HG03097 (cell line): ENCODE measurements around the gene TRIO.
"Not testable (repeated sequence)": the region's sequence is repeated elsewhere in the genome, so short reads cannot be mapped to it uniquely, and the experiment has no call there.

ENCODE experiments used
- ATAC-seq: cut with Tn5 transposase; IDR thresholded peaks from one replicate; pipeline ENCODE4 v1.9.1; 2021; ENCODE audit not compliant: unreplicated experiment, low FRiP score

Gene TRIO

GRCh38 chr5:14142827-14143545 is at the start of gene TRIO:
TSS of gene TRIO (plus strand) at chr5:14143342. CDS start at chr5:14143726, 384 bp downstream.
- ATAC-seq: peak; percentile 40

GRCh38 chr5:14097380-14097779 is 45.8 kb upstream of the TRIO start:
- ATAC-seq: not testable (repeated sequence)

GRCh38 chr5:14097998-14098471 is 45.1 kb upstream of the TRIO start:
- ATAC-seq: no peak

GRCh38 chr5:14100281-14100680 is 42.9 kb upstream of the TRIO start:
- ATAC-seq: no peak

GRCh38 chr5:14101922-14102321 is 41.2 kb upstream of the TRIO start:
- no peak for ATAC-seq

- no peak for ATAC-seq
These were observed 40.5 kb upstream of the TRIO start for GRCh38 chr5:14102666-14103065.

- ATAC-seq: no peak
These were observed 37.3 kb upstream of the TRIO start for GRCh38 chr5:14105718-14106410.

GRCh38 chr5:14107536-14107935 is 35.6 kb upstream of the TRIO start:
- no peak for ATAC-seq

GRCh38 chr5:14108170-14108996 is 34.8 kb upstream of the TRIO start:
- ATAC-seq: peak; percentile 72

GRCh38 chr5:14109041-14109747 is 33.9 kb upstream of the TRIO start:
- ATAC-seq: peak; percentile 78

- ATAC-seq: no peak
These were observed 33.4 kb upstream of the TRIO start for GRCh38 chr5:14109771-14110170.

GRCh38 chr5:14110196-14110595 is 32.9 kb upstream of the TRIO start:
- no peak for ATAC-seq

GRCh38 chr5:14110680-14111079 is 32.5 kb upstream of the TRIO start:
- ATAC-seq: no peak

GRCh38 chr5:14112998-14113652 is 30.0 kb upstream of the TRIO start:
- ATAC-seq: no peak

- no peak for ATAC-seq
These were observed 28.4 kb upstream of the TRIO start for GRCh38 chr5:14114615-14115251.

GRCh38 chr5:14115323-14115895 is 27.7 kb upstream of the TRIO start:
- ATAC-seq: no peak

- no peak for ATAC-seq
These were observed 24.4 kb upstream of the TRIO start for GRCh38 chr5:14118551-14119320.

- ATAC-seq: no peak
These were observed 23.0 kb upstream of the TRIO start for GRCh38 chr5:14120176-14120575.
